Kidney epithelial cell (primary cell): ENCODE results near the gene CDC27. TPM values are rescaled to one million over a fixed set of nuclear protein-coding genes. Genes with fewer than 3 reads are reported as not detected.

Experiments
- DNase-seq: peaks from one replicate; pipeline ENCODE4 v3.0.0-alpha.2; 2010; ENCODE audit warnings: low read depth
- H3K27me3 ChIP-seq: 2 replicates; pipeline ENCODE4 v1.6.0; 2011; ENCODE audit warnings: low read length; ENCODE audit not compliant: control insufficient read depth, insufficient read depth
- H3K36me3 ChIP-seq: 2 replicates; pipeline ENCODE4 v1.5.1; 2011; ENCODE audit warnings: low read length; ENCODE audit not compliant: control insufficient read depth, insufficient read depth
- H3K4me3 ChIP-seq: 2 replicates; pipeline ENCODE4 v1.5.1; 2011; ENCODE audit warnings: low read depth, mild to moderate bottlenecking, control low read depth, low read length
- total RNA-seq: library from RNA; depleted of rRNA; stranded (reverse); fragments of >200 nt; gene quantifications from 2 replicates; pipeline ENCODE4 v1.2.3, GENCODE V29; 2015
- TF ChIP-seq, protein P1 (sequence below): IDR thresholded peaks from 2 replicates; pipeline ENCODE4 v1.5.1; 2011; ENCODE audit warnings: mild to moderate bottlenecking, moderate library complexity, low read length, control low read depth, inconsistent platforms; ENCODE audit not compliant: insufficient read depth, poor library complexity, severe bottlenecking

Gene CDC27
- total RNA-seq, 1 donor from 2014 or later, result 62.7 TPM

DNA sequence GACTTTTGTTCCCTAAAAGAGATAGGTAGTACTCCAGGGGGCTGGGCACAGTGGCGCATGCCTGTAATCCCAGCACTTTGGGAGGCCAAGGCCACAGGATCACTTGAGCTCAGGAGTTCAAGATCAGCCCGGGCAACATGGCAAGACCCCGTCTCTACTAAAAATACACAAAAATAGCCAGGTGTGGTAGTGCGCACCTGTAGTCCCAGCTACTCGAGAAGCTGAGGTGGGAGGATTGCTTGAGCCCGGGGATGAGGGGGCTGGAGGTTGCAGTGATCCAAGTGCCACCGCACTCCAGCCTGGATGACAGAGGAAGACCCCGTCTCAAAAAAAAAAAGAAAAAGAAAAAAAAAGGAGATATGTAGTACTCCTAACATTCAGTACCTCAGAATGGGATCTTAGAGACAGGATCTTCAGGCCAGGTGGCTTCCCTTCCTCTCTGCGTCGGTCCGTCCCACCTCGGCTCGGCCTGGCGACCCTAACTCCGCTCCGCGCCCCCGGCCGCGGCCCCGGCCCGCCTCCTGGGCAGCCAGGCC is 89.6 kb downstream of the CDC27 start:
- DNase-seq, result no peak
- TF ChIP-seq, protein P1, sequence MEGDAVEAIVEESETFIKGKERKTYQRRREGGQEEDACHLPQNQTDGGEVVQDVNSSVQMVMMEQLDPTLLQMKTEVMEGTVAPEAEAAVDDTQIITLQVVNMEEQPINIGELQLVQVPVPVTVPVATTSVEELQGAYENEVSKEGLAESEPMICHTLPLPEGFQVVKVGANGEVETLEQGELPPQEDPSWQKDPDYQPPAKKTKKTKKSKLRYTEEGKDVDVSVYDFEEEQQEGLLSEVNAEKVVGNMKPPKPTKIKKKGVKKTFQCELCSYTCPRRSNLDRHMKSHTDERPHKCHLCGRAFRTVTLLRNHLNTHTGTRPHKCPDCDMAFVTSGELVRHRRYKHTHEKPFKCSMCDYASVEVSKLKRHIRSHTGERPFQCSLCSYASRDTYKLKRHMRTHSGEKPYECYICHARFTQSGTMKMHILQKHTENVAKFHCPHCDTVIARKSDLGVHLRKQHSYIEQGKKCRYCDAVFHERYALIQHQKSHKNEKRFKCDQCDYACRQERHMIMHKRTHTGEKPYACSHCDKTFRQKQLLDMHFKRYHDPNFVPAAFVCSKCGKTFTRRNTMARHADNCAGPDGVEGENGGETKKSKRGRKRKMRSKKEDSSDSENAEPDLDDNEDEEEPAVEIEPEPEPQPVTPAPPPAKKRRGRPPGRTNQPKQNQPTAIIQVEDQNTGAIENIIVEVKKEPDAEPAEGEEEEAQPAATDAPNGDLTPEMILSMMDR, result no peak
- Histone ChIP-seq H3K27me3 (no peaks in the 10 kb centered on the region), H3K4me3 (peak overlapping the region; percentile 94), H3K36me3 (no peaks in the 10 kb centered on the region)

DNA sequence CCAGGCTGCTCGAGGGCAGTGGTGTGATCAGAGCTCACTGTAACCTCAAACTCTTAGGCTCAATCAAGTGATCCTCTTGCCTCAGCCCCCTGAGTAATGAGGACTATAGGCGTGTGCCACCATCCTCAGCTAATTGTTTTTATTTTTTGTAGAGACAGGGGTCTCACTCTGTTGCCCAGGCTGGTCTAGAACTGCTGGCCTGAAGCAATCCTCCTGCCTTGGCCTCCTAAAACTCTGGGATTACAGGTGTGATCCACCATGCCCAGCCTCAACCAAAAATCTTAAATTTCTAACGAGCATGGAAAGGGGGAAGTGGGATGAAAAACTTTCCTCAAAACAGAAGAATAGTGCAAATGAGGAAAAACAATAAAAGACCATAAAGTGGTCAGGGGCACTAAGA is 92.8 kb downstream of the CDC27 start:
- TF ChIP-seq, protein P1, result no peak
- DNase-seq, result no peak
- H3K27me3 ChIP-seq, result no peaks in the 10 kb centered on the region
- H3K4me3 ChIP-seq, result no peak overlapping the region
- H3K36me3 ChIP-seq, result no peaks in the 10 kb centered on the region

DNA sequence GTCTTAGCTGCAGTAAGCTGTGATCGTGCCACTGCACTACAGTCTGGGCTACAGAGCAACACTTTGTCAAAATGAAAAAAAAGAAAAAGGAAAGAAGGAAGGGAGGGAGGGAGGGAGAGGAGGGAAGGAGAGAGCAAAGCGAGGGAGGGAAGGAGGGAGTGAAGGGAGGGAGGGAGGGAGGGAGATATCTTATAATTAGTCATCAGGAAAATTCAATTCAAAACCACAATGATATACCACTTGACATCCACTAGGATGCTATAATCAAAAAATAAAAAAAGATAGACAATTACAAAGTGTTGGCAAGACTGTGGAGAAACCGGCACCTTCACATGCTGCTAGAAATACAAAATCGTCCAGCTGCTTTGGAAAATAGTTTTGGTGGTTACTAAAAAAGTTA is 93.8 kb downstream of the CDC27 start:
- no peak overlapping the region for H3K4me3 ChIP-seq
- no peak for DNase-seq
- TF ChIP-seq, protein P1, result no peak
- no peaks in the 10 kb centered on the region for H3K36me3 ChIP-seq
- no peaks in the 10 kb centered on the region for H3K27me3 ChIP-seq

DNA sequence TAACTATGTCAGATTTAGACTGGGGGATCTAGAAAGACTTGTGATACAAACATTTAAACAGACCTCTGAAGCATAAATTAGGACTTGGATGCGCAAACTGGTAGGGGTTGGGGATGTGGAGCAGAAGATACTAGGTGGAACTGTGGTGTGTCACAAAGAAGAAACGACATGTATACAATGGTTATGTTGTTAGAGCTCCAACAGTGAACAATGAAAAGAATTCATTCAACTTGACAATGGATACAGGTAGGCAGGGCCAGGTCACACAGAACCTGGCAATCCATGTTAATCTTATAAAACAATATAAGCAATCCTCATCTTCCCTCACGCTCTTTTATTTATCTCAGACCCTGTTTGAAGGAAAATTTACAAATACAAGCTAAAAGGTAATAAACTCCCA is 102.0 kb downstream of the CDC27 start:
- DNase-seq, result no peak
- Histone ChIP-seq H3K4me3 (no peak overlapping the region), H3K27me3 (no peaks in the 10 kb centered on the region), H3K36me3 (no peaks in the 10 kb centered on the region)
- TF ChIP-seq, protein P1, result no peak

DNA sequence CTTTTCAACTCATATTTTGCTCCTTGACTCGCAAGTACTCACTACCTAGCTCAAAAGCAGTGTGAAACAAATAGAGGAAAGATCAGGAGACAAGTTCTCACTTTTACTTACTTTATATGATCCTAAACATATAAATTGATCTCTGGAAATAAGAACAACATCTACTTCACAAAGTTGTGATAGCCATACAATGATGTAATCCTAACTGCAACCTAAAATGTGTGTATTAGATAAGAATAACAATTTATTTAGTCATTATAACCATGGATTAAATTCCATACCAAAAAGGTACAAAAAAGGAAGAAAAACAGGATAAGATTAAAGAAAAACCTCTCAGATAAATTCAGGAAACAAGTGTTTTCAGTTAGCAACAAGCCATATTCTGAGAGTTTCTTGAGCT is 103.4 kb downstream of the CDC27 start:
- no peak overlapping the region for H3K4me3 ChIP-seq
- TF ChIP-seq, protein P1, result no peak
- no peaks in the 10 kb centered on the region for H3K36me3 ChIP-seq

DNA sequence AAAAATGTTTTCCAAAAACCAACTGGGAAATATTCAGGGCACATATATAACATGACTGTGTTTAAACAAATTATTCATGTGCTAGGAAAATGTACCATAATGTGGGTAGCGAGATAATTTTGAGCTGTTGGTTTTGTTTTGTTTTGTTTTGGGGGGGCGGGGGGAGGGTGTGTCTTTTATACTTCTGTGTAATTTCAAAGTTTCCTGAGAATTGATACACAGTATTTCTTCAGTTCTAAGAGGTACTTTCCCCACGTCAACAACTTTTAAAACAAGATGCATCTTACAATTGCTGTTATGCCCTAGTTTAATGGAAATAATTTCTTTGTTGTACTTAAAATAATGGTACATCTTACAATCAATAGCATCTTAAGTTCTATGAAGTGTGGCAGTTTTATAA is 110.3 kb downstream of the CDC27 start:
- H3K27me3 ChIP-seq, result no peaks in the 10 kb centered on the region
- no peaks in the 10 kb centered on the region for H3K36me3 ChIP-seq
- H3K4me3 ChIP-seq, result no peak overlapping the region
- no peak for DNase-seq
- TF ChIP-seq, protein P1, result no peak

More for the DNA sequence above, 103.4 kb downstream of the CDC27 start:
- H3K27me3 ChIP-seq, result no peaks in the 10 kb centered on the region
- DNase-seq, result no peak
